ENCODE data around the gene KIR2DL3. TPM values are rescaled to one million over a fixed set of nuclear protein-coding genes. Genes with fewer than 3 reads are reported as not detected.

Gene KIR2DL3
- total and polyA plus RNA-seq, 2 of the 4 experiments (the other 2 are of a cell fraction) = not detected

DNA sequence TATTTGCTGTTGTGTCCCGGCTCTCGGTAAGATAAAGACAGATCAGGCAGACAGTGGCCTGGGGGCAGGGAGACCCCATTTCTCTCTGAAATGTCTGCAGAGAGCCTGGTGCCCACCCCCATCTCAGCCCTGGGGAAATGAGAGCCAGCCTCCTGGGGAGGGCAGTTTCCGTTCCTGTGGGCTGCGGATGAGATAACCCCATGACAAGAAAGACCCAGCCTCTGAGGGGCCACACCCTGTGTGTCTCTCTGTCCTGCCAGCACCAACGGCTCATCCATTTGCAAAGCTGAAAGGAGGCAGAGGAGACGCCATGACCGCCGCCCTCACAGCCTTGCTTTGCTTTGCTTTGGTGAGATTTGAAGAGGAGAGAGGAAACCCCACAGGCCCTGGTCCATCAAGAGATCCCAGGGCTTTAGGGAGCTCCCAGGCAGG is 42.2 kb upstream of the KIR2DL3 start:
- Histone ChIP-seq H3K27me3 (ENCODE audit: control insufficient read depth, insufficient read depth, low read length) (no peaks in the 10 kb centered on the region), H4K20me1 (ENCODE audit: insufficient read depth, low read length) (no peaks in the 10 kb centered on the region), H4K5ac (ENCODE audit: low read depth, low read length) (no peak overlapping the region), H3K9ac (ENCODE audit: low read depth, low read length) (no peak overlapping the region), H3K36me3 (ENCODE audit: control insufficient read depth, insufficient read depth, low read length) (no peaks in the 10 kb centered on the region), H2BK15ac (ENCODE audit: low read depth, low read length) (no peak overlapping the region), H3K4me2 (ENCODE audit: low read depth, low read length) (no peak overlapping the region), H3K14ac (replicated peaks; ENCODE audit: low read depth, low read length) (no peak overlapping the region), H2BK120ac (ENCODE audit: low read depth, low read length) (no peak overlapping the region), H2AK5ac (ENCODE audit: low read depth, low read length) (no peak overlapping the region), H4K8ac (ENCODE audit: low read depth in 2 of 2, low read length in 2 of 2) (no peak overlapping the region), H3K18ac (ENCODE audit: low read depth, low read length) (no peak overlapping the region), H2BK5ac (ENCODE audit: low read depth, low read length, poor library complexity, severe bottlenecking) (no peak overlapping the region), H3K4me3 (ENCODE audit: insufficient read depth, low read depth, low read length) (no peak overlapping the region), H3K27ac (ENCODE audit: insufficient read depth, low read length) (no peak overlapping the region), H2BK20ac (ENCODE audit: low read depth, low read length) (no peak overlapping the region), H4K91ac (ENCODE audit: insufficient read depth, low read depth, low read length) (no peak overlapping the region), H3K4me1 (ENCODE audit: control insufficient read depth, insufficient read depth, low read length) (no peaks in the 10 kb centered on the region), H3K9me1 (ENCODE audit: insufficient read depth, low read length) (no peaks in the 10 kb centered on the region), H3K79me1 (ENCODE audit: low read depth in 1 of 2, low read length in 2 of 2) (no peaks in the 10 kb centered on the region), H3K9me3 (ENCODE audit: control insufficient read depth, insufficient read depth, low read length) (peaks cover 38% of the 10 kb centered on the region), H3K4ac (ENCODE audit: low read depth, low read length) (no peak overlapping the region), H2AFZ (replicated peaks; ENCODE audit: low read length, poor library complexity) (no peak overlapping the region), H3K56ac (ENCODE audit: extremely low read depth, insufficient read depth, low read length) (no peak overlapping the region), H2AK9ac (replicated peaks; ENCODE audit: low read depth, low read length, poor library complexity) (no peak overlapping the region), H3K23ac (ENCODE audit: low read depth, low read length) (no peak overlapping the region)
- dilution Hi-C loops (cut with HindIII; ENCODE audit: low sequenced_read_pairs, unreplicated experiment) (no loop called here), intact Hi-C loops (cut with micrococcal nuclease) (no loop called here), in situ Hi-C loops (cut with MboI; ENCODE audit: low sequenced_read_pairs) (no loop called here)
- no peak for ATAC-seq (ENCODE audit: low read depth)
- no peak for DNase-seq
- WGBS, 2 experiments (ENCODE audit: extremely low coverage in 2 of 2, insufficient read length in 1 of 2) = 67% methylated on average over 2 of the region's 8 CpGs; no CpG with 5 or more reads in 1 of the 2 experiments
- ChIA-PET CTCF (no interaction called here), POLR2A (ENCODE audit: unreplicated experiment) (no interaction called here)
- TF ChIP-seq CHD1 (IDR thresholded peaks at IDR 0.05; ENCODE audit: low read depth, low read length) = no peak
- TF ChIP-seq, protein P1, sequence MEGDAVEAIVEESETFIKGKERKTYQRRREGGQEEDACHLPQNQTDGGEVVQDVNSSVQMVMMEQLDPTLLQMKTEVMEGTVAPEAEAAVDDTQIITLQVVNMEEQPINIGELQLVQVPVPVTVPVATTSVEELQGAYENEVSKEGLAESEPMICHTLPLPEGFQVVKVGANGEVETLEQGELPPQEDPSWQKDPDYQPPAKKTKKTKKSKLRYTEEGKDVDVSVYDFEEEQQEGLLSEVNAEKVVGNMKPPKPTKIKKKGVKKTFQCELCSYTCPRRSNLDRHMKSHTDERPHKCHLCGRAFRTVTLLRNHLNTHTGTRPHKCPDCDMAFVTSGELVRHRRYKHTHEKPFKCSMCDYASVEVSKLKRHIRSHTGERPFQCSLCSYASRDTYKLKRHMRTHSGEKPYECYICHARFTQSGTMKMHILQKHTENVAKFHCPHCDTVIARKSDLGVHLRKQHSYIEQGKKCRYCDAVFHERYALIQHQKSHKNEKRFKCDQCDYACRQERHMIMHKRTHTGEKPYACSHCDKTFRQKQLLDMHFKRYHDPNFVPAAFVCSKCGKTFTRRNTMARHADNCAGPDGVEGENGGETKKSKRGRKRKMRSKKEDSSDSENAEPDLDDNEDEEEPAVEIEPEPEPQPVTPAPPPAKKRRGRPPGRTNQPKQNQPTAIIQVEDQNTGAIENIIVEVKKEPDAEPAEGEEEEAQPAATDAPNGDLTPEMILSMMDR (conservative IDR thresholded peaks at IDR 0.05; ENCODE audit: low read depth, low read length) = no peak
- no peak for TF ChIP-seq POLR2A (IDR thresholded peaks at IDR 0.05; ENCODE audit: low read depth, low read length)
- TF ChIP-seq BHLHE40 (IDR thresholded peaks at IDR 0.05; ENCODE audit: low read depth, low read length) = no peak
- TF ChIP-seq CEBPB (IDR thresholded peaks at IDR 0.05; ENCODE audit: low read depth, low read length) = no peak
- TF ChIP-seq SMC3 (IDR thresholded peaks at IDR 0.05; ENCODE audit: low read depth, low read length) = no peak
- TF ChIP-seq RFX5 (IDR thresholded peaks at IDR 0.05; ENCODE audit: low read depth, low read length) = no peak
- no peak for TF ChIP-seq MXI1 (IDR thresholded peaks at IDR 0.05; ENCODE audit: borderline replicate concordance, low read depth, low read length)
- TF ChIP-seq, protein P2, sequence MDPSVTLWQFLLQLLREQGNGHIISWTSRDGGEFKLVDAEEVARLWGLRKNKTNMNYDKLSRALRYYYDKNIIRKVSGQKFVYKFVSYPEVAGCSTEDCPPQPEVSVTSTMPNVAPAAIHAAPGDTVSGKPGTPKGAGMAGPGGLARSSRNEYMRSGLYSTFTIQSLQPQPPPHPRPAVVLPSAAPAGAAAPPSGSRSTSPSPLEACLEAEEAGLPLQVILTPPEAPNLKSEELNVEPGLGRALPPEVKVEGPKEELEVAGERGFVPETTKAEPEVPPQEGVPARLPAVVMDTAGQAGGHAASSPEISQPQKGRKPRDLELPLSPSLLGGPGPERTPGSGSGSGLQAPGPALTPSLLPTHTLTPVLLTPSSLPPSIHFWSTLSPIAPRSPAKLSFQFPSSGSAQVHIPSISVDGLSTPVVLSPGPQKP (IDR thresholded peaks at IDR 0.05; ENCODE audit: borderline replicate concordance, low read depth, low read length) = no peak
- TF ChIP-seq RCOR1 (IDR thresholded peaks at IDR 0.05; ENCODE audit: insufficient replicate concordance, low read length) = no peak
- TF ChIP-seq MAFK (IDR thresholded peaks at IDR 0.05; ENCODE audit: low read depth, low read length) = no peak
- TF ChIP-seq NFE2L2 (IDR thresholded peaks at IDR 0.05; ENCODE audit: low read depth, low read length) = no peak
- TF ChIP-seq, protein P3, sequence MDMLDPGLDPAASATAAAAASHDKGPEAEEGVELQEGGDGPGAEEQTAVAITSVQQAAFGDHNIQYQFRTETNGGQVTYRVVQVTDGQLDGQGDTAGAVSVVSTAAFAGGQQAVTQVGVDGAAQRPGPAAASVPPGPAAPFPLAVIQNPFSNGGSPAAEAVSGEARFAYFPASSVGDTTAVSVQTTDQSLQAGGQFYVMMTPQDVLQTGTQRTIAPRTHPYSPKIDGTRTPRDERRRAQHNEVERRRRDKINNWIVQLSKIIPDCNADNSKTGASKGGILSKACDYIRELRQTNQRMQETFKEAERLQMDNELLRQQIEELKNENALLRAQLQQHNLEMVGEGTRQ (IDR thresholded peaks at IDR 0.05; ENCODE audit: low read depth, low read length) = no peak
- no TSS peak for BruUV-seq (replicated peaks)
